NB4 (cell line): Measurements from ENCODE around the gene MIER2.
"Not testable (repeated sequence)": the region's sequence is repeated elsewhere in the genome, so short reads cannot be mapped to it uniquely, and the experiment has no call there.

Experiments
- DNase-seq: peaks from one replicate; pipeline ENCODE4 v3.0.0; 2010; ENCODE audit warnings: low read depth
- H3K4me3 ChIP-seq: one replicate; pipeline ENCODE4 v1.5.1; 2011; ENCODE audit warnings: mild to moderate bottlenecking, low read depth, low read length, moderate library complexity
- MYC ChIP-seq: IDR thresholded peaks from 2 replicates; pipeline ENCODE4 v1.6.1; 2011; ENCODE audit warnings: low read depth, low read length
- POLR2A ChIP-seq: IDR thresholded peaks from 2 replicates; pipeline ENCODE4 v1.6.1; 2011; ENCODE audit warnings: mild to moderate bottlenecking; ENCODE audit not compliant: insufficient read length; ENCODE audit errors: extremely low read depth
- TF ChIP-seq, protein P1 (sequence below): IDR thresholded peaks from one replicate; pipeline ENCODE4 v1.5.1; 2012; ENCODE audit warnings: low read depth, low read length
- TF ChIP-seq, protein P2 (sequence below): IDR thresholded peaks from 2 replicates; pipeline ENCODE4 v1.6.1; 2011; ENCODE audit warnings: low read depth, low read length

Gene MIER2

DNA sequence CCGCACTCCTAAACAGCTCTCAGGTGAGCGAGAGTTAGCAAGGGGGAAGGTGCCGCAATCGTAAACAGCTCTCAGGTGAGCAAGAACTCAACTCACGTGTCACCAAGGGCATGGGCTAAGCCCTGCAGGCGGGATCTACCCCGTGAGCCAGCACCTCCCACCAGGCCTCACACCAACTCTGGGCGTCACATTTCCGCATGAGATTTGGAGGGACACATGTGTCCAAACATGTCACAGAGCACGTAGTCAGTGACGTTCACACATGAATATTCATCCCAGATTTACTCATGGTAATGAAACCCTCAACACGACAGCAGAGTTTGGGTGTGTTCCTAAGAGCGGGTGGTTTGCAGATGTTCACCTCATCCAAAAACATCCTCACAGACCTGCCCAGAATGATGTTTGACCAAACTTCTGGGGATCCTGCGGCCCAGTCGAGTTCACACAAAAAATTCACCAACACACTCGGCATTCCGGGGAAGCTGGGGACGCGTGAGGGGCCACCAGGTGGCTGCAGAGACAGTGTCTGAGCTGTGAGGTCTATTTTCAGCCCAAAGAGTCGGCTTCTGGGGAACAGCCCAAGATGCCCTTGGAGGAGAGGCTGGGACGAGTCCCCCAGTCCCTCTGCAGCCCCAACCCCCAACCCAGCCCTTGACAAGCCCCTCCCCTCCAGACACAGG, 44.8 kb upstream of the MIER2 start:
- no peak for TF ChIP-seq POLR2A
- TF ChIP-seq, protein P1, sequence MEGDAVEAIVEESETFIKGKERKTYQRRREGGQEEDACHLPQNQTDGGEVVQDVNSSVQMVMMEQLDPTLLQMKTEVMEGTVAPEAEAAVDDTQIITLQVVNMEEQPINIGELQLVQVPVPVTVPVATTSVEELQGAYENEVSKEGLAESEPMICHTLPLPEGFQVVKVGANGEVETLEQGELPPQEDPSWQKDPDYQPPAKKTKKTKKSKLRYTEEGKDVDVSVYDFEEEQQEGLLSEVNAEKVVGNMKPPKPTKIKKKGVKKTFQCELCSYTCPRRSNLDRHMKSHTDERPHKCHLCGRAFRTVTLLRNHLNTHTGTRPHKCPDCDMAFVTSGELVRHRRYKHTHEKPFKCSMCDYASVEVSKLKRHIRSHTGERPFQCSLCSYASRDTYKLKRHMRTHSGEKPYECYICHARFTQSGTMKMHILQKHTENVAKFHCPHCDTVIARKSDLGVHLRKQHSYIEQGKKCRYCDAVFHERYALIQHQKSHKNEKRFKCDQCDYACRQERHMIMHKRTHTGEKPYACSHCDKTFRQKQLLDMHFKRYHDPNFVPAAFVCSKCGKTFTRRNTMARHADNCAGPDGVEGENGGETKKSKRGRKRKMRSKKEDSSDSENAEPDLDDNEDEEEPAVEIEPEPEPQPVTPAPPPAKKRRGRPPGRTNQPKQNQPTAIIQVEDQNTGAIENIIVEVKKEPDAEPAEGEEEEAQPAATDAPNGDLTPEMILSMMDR = no peak
- TF ChIP-seq, protein P2, sequence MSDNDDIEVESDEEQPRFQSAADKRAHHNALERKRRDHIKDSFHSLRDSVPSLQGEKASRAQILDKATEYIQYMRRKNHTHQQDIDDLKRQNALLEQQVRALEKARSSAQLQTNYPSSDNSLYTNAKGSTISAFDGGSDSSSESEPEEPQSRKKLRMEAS = no peak
- TF ChIP-seq MYC = no peak
- H3K4me3 ChIP-seq = no peak overlapping the region
- DNase-seq = no peak

DNA sequence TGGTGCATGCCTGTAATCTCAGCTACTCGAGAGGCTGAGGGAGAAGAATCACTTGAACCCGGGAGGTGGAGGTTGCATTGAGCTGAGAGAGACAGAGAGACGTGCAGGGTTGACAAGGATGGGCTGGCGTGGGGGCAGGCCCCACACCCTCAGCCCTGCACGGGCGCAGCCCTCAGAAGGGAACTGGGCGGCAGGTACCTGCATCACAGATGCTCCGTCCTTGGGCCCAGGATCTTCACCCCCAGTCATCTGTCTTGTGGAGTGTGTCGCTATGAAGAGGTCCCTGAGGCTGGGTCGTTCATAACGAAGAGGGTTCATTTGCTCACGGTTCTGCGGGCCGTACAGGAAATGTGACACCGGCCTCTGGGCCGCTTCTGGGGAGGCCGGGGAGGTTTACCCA, 44.1 kb upstream of the MIER2 start:
- no peak for DNase-seq
- no peak for TF ChIP-seq MYC
- no peak for TF ChIP-seq POLR2A
- H3K4me3 ChIP-seq = no peak overlapping the region

DNA sequence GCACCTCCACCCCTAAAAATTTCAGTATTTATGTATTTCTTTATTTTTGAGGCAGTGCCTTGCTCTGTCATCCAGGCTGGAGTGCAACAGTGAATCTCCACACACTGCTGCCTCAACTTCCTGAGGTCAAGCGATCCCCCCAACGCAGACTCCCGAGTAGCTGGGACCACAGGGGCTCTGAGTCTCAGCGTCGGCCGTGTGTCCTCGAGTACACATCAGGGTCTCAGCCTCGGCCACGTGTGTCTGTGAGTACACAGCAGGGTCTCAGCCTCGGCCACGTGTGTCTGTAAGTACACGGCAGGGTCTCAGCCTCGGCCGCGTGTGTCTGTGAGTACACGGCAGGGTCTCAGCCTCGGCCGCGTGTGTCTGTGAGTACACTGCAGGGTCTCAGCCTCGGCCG, 43.2 kb upstream of the MIER2 start:
- H3K4me3 ChIP-seq = no peak overlapping the region
- TF ChIP-seq, protein P2 = no peak
- TF ChIP-seq, protein P1 = no peak
- TF ChIP-seq MYC (no peak), POLR2A (no peak)
- no peak for DNase-seq

DNA sequence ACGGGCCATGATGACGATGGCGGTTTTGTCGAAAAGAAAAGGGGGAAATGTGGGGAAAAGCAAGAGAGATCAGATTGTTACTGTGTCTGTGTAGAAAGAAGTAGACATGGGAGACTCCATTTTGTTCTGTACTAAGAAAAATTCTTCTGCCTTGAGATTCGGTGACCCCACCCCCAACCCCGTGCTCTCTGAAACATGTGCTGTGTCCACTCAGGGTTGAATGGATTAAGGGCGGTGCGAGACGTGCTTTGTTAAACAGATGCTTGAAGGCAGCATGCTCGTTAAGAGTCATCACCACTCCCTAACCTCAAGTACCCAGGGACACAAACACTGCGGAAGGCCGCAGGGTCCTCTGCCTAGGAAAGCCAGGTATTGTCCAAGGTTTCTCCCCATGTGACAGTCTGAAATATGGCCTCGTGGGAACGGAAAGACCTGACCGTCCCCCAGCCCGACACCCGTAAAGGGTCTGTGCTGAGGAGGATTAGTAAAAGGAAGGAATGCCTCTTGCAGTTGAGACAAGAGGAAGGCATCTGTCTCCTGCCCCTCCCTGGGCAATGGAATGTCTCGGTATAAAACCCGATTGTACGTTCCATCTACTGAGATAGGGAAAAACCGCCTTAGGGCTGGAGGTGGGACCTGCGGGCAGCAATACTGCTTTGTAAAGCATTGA, 42.2 kb upstream of the MIER2 start:
- H3K4me3 ChIP-seq, DNase-seq: not testable (repeated sequence)

DNA sequence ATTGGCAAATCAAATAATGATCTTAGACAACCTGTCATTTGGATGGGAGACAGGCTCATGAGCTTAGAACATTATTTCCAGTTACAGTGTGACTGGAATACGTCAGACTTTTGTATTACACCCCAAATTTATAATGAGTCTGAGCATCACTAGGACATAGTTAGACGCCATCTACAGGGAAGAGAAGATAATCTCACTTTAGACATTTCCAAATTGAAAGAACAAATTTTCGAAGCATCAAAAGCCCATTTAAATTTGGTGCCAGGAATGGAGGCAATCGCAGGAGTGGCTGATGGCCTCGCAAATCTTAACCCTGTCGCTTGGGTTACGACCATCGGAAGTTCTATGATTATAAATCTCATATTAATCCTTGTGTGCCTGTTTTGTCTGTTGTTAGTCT, 41.6 kb upstream of the MIER2 start:
- H3K4me3 ChIP-seq, DNase-seq: not testable (repeated sequence)

DNA sequence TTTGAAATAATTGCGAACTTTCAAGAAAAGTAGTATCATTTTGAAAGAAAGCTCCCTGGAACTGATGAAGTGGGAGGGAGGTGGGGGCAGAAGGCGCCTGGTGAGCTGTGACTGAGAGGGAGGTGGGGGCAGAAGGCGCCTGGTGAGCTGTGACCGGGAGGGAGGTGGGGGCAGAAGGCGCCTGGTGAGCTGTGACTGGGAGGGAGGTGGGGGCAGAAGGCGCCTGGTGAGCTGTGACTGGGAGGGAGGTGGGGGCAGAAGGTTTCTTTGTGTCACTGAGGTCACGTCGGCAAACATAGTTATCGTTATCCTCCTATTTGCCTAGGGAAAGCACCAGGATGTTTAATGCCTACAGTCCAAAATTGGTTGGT, 40.2 kb upstream of the MIER2 start:
- no peak for DNase-seq
- TF ChIP-seq MYC = no peak
- TF ChIP-seq, protein P1 = no peak
- no peak for TF ChIP-seq POLR2A
- TF ChIP-seq, protein P2 = no peak
- no peak overlapping the region for H3K4me3 ChIP-seq

DNA sequence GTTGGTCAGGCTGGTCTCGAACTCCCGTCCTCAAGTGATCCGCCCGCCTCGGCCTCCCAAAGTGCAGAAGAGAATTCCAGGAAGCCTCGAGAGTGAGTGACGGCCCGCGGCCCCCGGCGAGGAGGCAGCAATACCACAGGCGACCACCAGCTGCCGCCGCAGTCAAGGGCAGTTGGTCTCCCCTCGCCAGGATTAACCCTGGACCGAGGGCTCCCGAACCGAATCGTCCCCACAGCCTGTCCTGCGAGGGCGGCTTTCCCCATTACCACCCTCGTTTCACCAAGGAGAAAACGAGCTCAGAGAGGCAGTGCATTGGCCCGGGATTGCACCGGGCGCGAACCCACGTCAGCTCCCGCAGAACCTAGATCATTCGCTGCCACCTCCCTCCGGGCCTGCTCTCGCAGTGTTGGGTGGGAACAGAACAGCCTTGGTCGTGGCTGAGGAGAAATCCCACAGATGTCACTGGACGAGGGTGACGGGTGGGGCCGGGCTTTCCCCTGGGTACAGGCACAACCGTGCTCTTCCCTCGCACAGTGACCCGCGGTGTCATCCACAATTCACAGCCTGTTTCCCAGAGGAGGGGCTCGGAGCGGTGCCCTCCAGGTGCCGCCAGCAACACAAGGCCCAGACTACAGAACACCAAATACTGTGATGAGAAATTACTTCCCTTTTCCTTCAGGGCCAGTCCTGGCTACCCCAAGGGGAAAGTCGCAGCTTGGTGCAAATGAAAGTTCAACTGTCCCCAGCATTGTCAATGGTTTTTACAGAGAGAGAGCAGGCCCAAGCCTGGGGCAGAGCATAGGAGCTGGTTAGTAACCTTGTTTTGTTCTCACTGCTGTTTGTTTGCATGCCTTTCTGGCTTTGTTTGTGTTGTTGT, 39.6 kb upstream of the MIER2 start:
- DNase-seq = peak; percentile 20
- no peak overlapping the region for H3K4me3 ChIP-seq
- TF ChIP-seq POLR2A = no peak
- TF ChIP-seq, protein P2 = no peak
- TF ChIP-seq, protein P1 = no peak
- no peak for TF ChIP-seq MYC
